GM12873 (cell line): ENCODE results near the gene RNF11.

Experiments used
- TF ChIP-seq, protein P1 (sequence below): IDR thresholded peaks from 2 replicates; pipeline ENCODE4 v1.5.1; 2012; ENCODE audit warnings: low read depth, mild to moderate bottlenecking, moderate library complexity, low read length, control low read depth; ENCODE audit not compliant: insufficient read depth; ENCODE audit errors: missing control alignments

The RNF11 gene

DNA sequence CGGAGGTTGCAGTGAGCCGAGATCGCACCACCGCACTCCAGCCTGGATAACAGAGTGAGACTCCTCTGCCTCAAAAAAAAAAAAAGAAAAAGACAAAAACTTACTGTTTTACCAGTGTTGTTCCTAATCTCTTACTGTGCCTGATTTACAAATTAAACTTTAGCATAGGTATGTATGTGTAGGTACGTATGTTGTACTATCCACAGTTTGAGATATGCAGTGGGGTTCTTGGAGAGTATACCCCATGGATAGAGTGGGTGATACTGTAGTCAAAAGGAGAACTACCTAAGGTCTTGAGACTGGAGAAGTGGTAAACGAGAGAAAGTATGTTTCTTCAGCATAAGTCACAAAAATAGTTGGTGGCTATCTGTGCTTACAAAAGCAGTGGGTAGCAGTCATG, 38.6 kb downstream of the RNF11 start:
- TF ChIP-seq, protein P1, sequence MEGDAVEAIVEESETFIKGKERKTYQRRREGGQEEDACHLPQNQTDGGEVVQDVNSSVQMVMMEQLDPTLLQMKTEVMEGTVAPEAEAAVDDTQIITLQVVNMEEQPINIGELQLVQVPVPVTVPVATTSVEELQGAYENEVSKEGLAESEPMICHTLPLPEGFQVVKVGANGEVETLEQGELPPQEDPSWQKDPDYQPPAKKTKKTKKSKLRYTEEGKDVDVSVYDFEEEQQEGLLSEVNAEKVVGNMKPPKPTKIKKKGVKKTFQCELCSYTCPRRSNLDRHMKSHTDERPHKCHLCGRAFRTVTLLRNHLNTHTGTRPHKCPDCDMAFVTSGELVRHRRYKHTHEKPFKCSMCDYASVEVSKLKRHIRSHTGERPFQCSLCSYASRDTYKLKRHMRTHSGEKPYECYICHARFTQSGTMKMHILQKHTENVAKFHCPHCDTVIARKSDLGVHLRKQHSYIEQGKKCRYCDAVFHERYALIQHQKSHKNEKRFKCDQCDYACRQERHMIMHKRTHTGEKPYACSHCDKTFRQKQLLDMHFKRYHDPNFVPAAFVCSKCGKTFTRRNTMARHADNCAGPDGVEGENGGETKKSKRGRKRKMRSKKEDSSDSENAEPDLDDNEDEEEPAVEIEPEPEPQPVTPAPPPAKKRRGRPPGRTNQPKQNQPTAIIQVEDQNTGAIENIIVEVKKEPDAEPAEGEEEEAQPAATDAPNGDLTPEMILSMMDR, result no peak

DNA sequence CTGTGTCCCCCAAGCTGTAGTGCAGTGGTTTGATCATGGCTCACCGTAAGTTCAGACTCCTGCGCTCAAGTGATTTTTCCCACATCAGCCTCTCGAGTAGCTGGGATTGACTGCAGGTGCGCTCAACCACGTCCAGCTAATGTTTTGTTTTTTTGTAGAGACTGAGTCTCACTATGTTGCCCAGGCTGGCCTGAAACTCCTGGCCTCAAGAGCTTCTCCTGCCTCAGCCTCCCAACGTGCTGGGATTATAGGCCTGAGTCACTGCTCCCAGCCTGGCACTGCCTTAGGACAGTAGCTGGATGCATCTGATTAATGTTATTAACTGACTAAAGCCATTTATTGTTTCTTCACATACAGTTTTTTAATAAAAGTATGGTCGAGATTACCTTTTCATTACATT, 40.2 kb downstream of the RNF11 start:
- TF ChIP-seq, protein P1, result no peak

DNA sequence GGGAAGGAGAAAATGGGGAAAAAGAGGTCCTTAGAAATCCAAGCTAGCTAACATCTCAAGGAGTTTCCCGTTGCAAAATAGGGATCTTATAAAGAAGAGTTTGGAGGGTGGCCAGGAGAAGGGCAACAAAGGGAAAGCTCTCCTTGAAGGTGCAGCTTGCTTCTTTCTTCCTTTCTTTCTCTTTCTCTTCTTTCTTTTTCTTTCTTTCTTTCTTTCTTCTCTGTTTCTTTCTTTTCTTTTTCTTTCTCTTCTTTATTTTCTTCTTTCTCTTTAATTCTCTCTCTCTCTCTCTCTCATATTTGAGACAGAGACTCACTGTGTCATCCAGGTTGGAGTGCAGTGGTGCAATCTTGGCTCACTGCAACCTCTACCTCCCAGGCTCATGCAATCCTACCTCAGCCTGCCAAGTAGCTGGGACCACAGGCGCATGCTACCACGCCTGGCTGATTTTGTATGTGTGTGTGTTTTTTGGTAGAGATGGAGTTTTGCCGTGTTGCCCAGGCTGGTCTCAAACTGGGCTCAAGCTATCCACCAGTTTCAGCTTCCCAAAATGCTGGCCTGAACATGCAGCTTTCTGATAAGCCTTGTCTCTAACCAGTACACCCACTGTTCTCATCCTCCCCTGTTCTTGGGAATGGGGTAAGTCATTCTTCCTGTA, 44.4 kb downstream of the RNF11 start:
- TF ChIP-seq, protein P1, result no peak

DNA sequence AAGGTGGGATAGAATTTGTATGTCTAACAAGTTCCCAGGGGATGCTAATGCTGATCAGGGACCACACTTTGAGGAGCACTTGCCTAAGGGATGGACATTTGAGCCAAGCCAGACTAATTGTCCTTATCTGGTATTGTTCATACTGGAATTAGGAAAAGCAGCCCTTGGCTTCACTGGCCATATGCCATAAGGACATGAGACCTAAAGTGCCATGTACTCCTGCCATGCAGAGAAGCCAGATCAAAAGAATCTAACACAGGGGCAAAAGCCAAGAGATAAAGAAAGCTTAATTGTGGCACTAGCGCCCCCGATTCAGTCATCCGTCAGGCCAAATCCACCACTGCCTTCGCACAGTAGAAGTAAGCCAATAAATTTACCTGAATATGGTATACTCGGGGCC, 45.7 kb downstream of the RNF11 start:
- TF ChIP-seq, protein P1, result no peak

DNA sequence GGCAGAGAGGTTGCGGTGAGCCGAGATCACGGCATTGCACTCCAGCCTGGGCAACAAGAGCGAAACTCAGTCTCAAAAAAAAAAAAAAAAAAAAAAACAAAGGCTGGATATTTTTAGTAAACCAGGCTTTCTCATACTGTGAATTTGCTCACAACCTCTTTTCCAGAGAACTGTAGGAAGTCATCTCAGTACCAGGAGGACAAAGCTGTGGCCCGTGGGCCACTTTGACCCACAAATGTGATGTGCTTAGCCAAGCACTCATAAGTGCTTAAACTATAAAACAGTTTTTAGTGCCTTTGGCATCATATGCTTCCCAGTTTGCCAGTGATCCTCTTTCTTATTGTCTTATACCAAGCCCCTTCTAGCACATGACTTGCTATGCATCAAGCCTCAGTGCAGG, 46.5 kb downstream of the RNF11 start:
- TF ChIP-seq, protein P1, result no peak

DNA sequence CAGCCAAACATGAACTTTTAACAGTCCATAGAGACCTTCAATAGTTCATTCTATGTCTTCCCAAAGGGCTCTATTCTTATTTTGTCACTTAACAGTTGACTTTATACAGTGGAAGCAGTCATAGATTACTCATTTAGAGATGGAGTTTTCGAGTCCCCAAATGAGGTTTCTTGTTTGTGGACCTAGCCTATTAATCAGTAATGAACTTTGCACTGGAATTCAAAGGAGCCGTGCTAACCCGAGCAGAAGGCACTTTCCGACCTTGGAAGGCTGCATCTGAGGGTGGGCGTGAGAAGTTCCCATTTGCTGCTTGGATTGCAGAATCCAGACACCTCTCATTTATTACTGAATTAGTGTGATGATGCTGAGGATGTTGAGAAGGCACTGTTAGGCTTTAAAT, 47.9 kb downstream of the RNF11 start:
- TF ChIP-seq, protein P1, result no peak

DNA sequence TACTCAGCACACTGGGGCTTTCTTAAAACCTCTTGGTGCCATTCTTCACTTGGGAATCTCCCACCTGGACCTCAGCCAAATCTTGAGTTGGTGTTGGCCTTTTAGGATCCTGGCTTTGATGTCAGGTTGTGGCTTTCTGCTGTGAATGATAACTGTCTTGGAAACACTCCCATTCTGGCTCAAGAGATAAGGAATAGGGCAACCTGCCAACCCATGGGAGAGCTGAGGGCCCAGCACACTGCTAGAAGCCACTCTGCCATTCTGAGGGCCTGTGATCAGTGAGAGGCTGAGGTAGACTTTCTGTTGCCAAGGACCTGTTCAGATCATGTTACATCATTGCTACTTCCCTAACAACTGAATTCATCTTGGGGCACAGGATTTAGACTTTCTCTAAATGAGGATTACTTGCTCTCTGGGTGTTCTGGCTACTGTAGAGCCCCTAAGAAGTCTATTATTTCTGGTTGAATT, 48.4 kb downstream of the RNF11 start:
- TF ChIP-seq, protein P1, result no peak

DNA sequence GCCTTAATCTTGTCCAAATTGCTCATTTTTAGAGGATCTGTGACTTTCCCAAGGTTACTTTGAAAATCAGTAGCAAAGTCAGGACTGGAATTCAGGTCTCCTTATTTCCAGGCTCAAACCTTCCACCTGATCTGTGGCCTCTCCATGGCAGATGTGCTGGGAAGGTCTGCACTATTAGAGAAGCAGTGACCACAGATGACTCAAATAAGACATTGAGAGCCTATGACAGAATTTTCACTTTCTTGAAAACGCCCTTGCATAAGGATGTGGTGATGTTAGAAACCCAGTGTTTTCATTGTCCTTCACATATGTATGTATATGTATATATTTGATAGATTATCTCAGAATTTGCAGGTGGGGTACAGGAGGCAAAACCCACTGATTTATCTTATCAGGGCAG, 49.0 kb downstream of the RNF11 start:
- TF ChIP-seq, protein P1, result no peak
